ENCODE results near the gene FAR1. TPM values are rescaled to one million over a fixed set of nuclear protein-coding genes. Genes with fewer than 3 reads are reported as not detected.

FAR1 gene
- total RNA-seq, 4 donors from 2014 or later, result 9.8 to 29.0 (median 16.4) TPM

GRCh38 chr11:13717331-13717730 is 48.9 kb downstream of the FAR1 start:
- no peak overlapping the region for H3K27ac ChIP-seq
- H3K27me3 ChIP-seq, result no peaks in the 10 kb centered on the region
- no peak overlapping the region for H3K4me3 ChIP-seq
- TF ChIP-seq POLR2AphosphoS5 (IDR thresholded peaks at IDR 0.05), result no peak
- TF ChIP-seq, protein P1, sequence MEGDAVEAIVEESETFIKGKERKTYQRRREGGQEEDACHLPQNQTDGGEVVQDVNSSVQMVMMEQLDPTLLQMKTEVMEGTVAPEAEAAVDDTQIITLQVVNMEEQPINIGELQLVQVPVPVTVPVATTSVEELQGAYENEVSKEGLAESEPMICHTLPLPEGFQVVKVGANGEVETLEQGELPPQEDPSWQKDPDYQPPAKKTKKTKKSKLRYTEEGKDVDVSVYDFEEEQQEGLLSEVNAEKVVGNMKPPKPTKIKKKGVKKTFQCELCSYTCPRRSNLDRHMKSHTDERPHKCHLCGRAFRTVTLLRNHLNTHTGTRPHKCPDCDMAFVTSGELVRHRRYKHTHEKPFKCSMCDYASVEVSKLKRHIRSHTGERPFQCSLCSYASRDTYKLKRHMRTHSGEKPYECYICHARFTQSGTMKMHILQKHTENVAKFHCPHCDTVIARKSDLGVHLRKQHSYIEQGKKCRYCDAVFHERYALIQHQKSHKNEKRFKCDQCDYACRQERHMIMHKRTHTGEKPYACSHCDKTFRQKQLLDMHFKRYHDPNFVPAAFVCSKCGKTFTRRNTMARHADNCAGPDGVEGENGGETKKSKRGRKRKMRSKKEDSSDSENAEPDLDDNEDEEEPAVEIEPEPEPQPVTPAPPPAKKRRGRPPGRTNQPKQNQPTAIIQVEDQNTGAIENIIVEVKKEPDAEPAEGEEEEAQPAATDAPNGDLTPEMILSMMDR (IDR thresholded peaks at IDR 0.05), result no peak
- TF ChIP-seq EP300 (IDR thresholded peaks at IDR 0.05), result no peak
- no peak for DNase-seq (ENCODE audit: low spot score in 2 of 2)
- H3K36me3 ChIP-seq, result peaks cover 34% of the 10 kb centered on the region
- no peaks in the 10 kb centered on the region for H3K4me1 ChIP-seq
- H3K9me3 ChIP-seq, result no peaks in the 10 kb centered on the region
- WGBS, result 77% methylated on average over 3 of the region's 3 CpGs

DNA sequence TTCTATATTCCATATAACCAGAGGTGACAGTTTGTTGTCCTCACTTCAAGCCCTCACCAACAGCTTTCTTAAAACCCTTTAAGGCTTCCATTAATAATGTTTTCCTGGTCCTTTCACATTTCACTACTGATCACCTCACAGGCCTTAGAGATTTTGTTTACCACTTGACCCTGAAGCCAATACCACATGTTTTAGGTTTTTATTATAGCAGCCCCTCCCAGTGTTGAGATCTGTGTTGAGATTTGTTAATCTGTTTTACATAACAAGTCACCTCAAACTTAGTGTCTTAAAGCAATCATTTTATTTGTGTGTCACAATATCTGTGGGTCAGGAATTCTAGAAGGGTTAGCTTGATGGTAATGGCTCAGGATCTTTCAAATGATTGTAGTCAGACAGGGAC is 49.9 kb downstream of the FAR1 start:
- no peaks in the 10 kb centered on the region for H3K9me3 ChIP-seq
- H3K36me3 ChIP-seq, result peaks cover 31% of the 10 kb centered on the region
- H3K27me3 ChIP-seq, result no peaks in the 10 kb centered on the region
- TF ChIP-seq POLR2A (IDR thresholded peaks at IDR 0.05), result no peak
- TF ChIP-seq POLR2AphosphoS5 (IDR thresholded peaks at IDR 0.05), result no peak
- TF ChIP-seq, protein P1 (IDR thresholded peaks at IDR 0.05), result no peak
- no peak for TF ChIP-seq EP300 (IDR thresholded peaks at IDR 0.05)
- H3K4me3 ChIP-seq, result no peak overlapping the region
- no peak overlapping the region for H3K27ac ChIP-seq
- DNase-seq (ENCODE audit: low spot score in 2 of 2), result no peak
- H3K4me1 ChIP-seq, result no peaks in the 10 kb centered on the region

DNA sequence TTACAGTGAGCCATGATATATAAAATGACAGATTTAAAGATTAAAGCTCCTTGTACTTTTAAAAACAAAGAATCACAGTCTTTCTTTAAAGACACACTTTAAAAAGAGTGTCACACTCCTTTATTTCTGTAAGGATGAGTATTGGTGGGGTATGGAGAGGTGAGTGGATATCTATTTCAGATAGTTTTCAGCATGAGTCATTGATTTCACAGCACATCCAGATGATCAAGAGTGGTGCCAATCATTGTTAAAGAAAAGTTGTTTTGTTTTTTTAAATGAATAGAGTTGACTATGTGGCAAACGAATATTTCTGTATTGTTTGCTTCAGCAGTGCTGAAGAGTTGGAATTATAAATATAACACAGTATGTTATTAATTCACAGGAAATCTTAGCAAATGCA is 52.5 kb downstream of the FAR1 start:
- Histone ChIP-seq H3K36me3 (peaks cover 24% of the 10 kb centered on the region), H3K4me1 (no peaks in the 10 kb centered on the region), H3K9me3 (no peaks in the 10 kb centered on the region), H3K4me3 (no peak overlapping the region), H3K27ac (no peak overlapping the region), H3K27me3 (no peaks in the 10 kb centered on the region)
- TF ChIP-seq POLR2A (IDR thresholded peaks at IDR 0.05) (no peak), EP300 (IDR thresholded peaks at IDR 0.05) (no peak), POLR2AphosphoS5 (IDR thresholded peaks at IDR 0.05) (no peak)
- TF ChIP-seq, protein P1 (IDR thresholded peaks at IDR 0.05), result no peak
- WGBS, result 43% methylated on average over 1 of the region's 1 CpG
- no peak for DNase-seq (ENCODE audit: low spot score in 2 of 2)

- DNase-seq (ENCODE audit: low spot score in 2 of 2), result no peak
- Histone ChIP-seq H3K27ac (no peak overlapping the region), H3K4me1 (no peaks in the 10 kb centered on the region), H3K27me3 (no peaks in the 10 kb centered on the region), H3K36me3 (peaks cover 23% of the 10 kb centered on the region), H3K4me3 (no peak overlapping the region), H3K9me3 (no peaks in the 10 kb centered on the region)
- TF ChIP-seq, protein P1 (IDR thresholded peaks at IDR 0.05), result no peak
- TF ChIP-seq POLR2AphosphoS5 (IDR thresholded peaks at IDR 0.05), result no peak
- no peak for TF ChIP-seq POLR2A (IDR thresholded peaks at IDR 0.05)
- TF ChIP-seq EP300 (IDR thresholded peaks at IDR 0.05), result no peak
Observed at GRCh38 chr11:13721760-13722159, 53.3 kb downstream of the FAR1 start.

GRCh38 chr11:13726456-13726855 is 58.0 kb downstream of the FAR1 start:
- H3K4me3 ChIP-seq, result no peak overlapping the region
- TF ChIP-seq POLR2AphosphoS5 (IDR thresholded peaks at IDR 0.05) (no peak), EP300 (IDR thresholded peaks at IDR 0.05) (no peak), POLR2A (IDR thresholded peaks at IDR 0.05) (no peak)
- TF ChIP-seq, protein P1 (IDR thresholded peaks at IDR 0.05), result no peak
- no peaks in the 10 kb centered on the region for H3K27me3 ChIP-seq

More at GRCh38 chr11:13726456-13726855, 58.0 kb downstream of the FAR1 start:
- no peak overlapping the region for H3K27ac ChIP-seq
- WGBS, result 100% methylated on average over 1 of the region's 1 CpG
- peaks cover 39% of the 10 kb centered on the region for H3K36me3 ChIP-seq
- no peak for DNase-seq (ENCODE audit: low spot score in 2 of 2)
- H3K4me1 ChIP-seq, result no peaks in the 10 kb centered on the region
- no peaks in the 10 kb centered on the region for H3K9me3 ChIP-seq
